ENCODE data around the gene COL4A1. TPM values are rescaled to one million over a fixed set of nuclear protein-coding genes. Genes with fewer than 3 reads are reported as not detected.

COL4A1 gene
- polyA plus RNA-seq, 1 donor from 2014 or later: not detected

- Mint-ChIP-seq H3K36me3 (no peaks in the 10 kb centered on the region), H3K4me1 (no peaks in the 10 kb centered on the region), H3K9me3 (peaks cover 0 to 1% (median 0%) of the 10 kb centered on the region in 3 donors), H3K4me3 (no peak overlapping the region), H3K27ac (no peak overlapping the region), H3K27me3 (no peaks in the 10 kb centered on the region)
Observed at GRCh38 chr13:110213461-110214074, 93.4 kb downstream of the COL4A1 start.

DNA sequence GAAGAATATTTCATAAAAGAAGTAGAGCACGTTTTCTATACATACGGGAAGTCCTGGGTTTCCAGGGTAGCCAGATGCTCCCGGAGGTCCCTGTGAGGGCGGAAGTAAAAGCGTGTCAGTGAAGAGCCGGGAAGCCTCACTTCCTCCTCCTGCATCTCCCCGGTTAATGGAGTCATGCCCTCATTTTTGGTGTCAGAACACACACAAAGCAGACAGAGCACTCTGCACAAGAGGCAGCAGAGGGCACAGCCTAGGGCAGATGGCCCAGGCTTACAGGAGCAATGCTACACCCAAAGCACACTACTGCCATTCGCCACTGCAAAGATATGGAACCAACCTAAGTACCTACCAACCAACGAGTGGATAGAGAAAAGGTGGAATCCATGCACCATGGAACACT lies 94.4 kb downstream of the COL4A1 start:
- H3K9me3 Mint-ChIP-seq: peaks cover 0 to 1% (median 0%) of the 10 kb centered on the region in 3 donors
- no peaks in the 10 kb centered on the region for H3K27me3 Mint-ChIP-seq
- H3K4me1 Mint-ChIP-seq: no peaks in the 10 kb centered on the region
- H3K27ac Mint-ChIP-seq: no peak overlapping the region
- H3K36me3 Mint-ChIP-seq: no peaks in the 10 kb centered on the region
- no peak overlapping the region for H3K4me3 Mint-ChIP-seq

DNA sequence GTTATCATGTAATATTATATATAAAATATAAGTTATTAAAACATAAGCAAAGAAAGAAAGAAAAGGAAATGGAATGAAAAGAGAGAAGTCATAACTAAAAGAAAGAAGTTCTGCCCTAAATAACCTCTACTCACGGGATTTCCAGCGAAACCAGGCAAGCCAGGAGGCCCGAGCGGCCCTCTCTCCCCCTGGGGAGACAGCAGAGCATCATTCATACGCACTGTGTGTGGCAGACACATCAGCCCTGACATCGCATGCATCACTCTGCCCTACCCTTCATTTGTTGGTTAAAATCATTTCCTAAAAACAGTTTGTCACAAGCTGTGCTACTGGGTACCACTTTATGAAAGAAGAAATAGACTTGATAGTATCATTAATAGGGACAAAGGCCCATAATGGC lies 95.2 kb downstream of the COL4A1 start:
- Mint-ChIP-seq H3K4me1 (no peaks in the 10 kb centered on the region), H3K36me3 (no peaks in the 10 kb centered on the region), H3K27me3 (no peaks in the 10 kb centered on the region), H3K27ac (no peak overlapping the region), H3K4me3 (peak overlapping the region in 1 of 4 donors; percentile 26), H3K9me3 (peaks cover 0 to 1% (median 0%) of the 10 kb centered on the region in 3 donors)

GRCh38 chr13:110211046-110211445 lies 95.9 kb downstream of the COL4A1 start:
- Mint-ChIP-seq H3K27ac (no peak overlapping the region), H3K4me1 (no peaks in the 10 kb centered on the region), H3K36me3 (no peaks in the 10 kb centered on the region), H3K27me3 (no peaks in the 10 kb centered on the region), H3K4me3 (no peak overlapping the region), H3K9me3 (peaks cover 0 to 1% (median 0%) of the 10 kb centered on the region in 3 donors)

DNA sequence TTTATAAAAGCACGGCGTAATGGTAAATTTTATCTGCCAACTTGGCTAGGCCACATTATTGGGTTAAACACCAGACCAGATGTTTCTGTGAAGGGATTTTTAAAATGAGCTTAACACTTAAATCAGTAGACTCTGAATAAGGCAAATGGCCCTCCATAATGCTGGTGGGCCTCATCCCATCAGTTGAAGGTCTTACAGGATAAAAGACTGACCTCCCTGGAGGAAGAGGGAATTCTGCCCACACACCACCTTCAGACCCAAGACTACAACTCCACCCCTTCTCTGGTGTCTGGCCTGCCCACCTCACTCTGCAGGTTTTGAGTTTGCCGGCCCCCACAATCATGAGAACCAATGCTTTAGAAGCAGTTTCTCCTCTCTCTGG lies 96.4 kb downstream of the COL4A1 start:
- Mint-ChIP-seq H3K36me3 (no peaks in the 10 kb centered on the region), H3K4me3 (no peak overlapping the region), H3K9me3 (peaks cover 0 to 1% (median 0%) of the 10 kb centered on the region in 3 donors), H3K27me3 (no peaks in the 10 kb centered on the region), H3K27ac (no peak overlapping the region), H3K4me1 (no peaks in the 10 kb centered on the region)

GRCh38 chr13:110209950-110210603 lies 96.9 kb downstream of the COL4A1 start:
- Mint-ChIP-seq H3K4me3 (no peak overlapping the region), H3K9me3 (peaks cover 0 to 1% (median 0%) of the 10 kb centered on the region in 3 donors), H3K36me3 (no peaks in the 10 kb centered on the region), H3K27me3 (no peaks in the 10 kb centered on the region), H3K27ac (no peak overlapping the region), H3K4me1 (no peaks in the 10 kb centered on the region)

GRCh38 chr13:110208116-110208515 lies 98.8 kb downstream of the COL4A1 start:
- H3K36me3 Mint-ChIP-seq: peaks cover 1% of the 10 kb centered on the region
- peaks cover 0 to 1% (median 0%) of the 10 kb centered on the region in 3 donors for H3K9me3 Mint-ChIP-seq
- H3K4me3 Mint-ChIP-seq: no peak overlapping the region
- no peak overlapping the region for H3K27ac Mint-ChIP-seq
- H3K27me3 Mint-ChIP-seq: no peaks in the 10 kb centered on the region
- H3K4me1 Mint-ChIP-seq: no peaks in the 10 kb centered on the region

GRCh38 chr13:110206996-110207395 lies 100.0 kb downstream of the COL4A1 start:
- Mint-ChIP-seq H3K36me3 (peaks cover 1% of the 10 kb centered on the region), H3K4me1 (no peaks in the 10 kb centered on the region), H3K4me3 (no peak overlapping the region), H3K9me3 (peaks cover 0 to 1% (median 0%) of the 10 kb centered on the region in 3 donors), H3K27ac (no peak overlapping the region), H3K27me3 (no peaks in the 10 kb centered on the region)

DNA sequence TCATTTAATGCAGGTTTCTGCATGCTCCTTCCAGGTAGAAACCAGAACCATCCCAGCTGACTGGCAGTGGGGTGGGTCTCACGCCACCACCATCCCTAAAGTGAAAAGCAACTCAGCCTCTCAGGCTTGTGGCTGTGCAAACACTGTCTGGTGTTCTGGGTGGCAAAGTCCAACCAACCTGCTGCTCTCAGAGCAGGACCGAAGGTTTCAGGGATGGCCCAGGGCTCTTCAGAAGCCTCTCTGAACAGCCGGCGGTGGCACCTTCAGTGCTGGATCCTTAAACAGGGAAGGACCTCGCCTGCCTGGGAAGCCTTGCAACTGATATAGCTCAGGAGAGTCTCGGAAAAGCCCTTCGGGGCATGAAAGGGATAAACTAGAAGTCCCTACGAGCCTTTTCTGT lies 100.8 kb downstream of the COL4A1 start:
- Mint-ChIP-seq H3K36me3 (peaks cover 1% of the 10 kb centered on the region), H3K4me1 (no peaks in the 10 kb centered on the region), H3K9me3 (peaks cover 0 to 1% (median 0%) of the 10 kb centered on the region in 3 donors), H3K27ac (no peak overlapping the region), H3K27me3 (no peaks in the 10 kb centered on the region), H3K4me3 (no peak overlapping the region)

DNA sequence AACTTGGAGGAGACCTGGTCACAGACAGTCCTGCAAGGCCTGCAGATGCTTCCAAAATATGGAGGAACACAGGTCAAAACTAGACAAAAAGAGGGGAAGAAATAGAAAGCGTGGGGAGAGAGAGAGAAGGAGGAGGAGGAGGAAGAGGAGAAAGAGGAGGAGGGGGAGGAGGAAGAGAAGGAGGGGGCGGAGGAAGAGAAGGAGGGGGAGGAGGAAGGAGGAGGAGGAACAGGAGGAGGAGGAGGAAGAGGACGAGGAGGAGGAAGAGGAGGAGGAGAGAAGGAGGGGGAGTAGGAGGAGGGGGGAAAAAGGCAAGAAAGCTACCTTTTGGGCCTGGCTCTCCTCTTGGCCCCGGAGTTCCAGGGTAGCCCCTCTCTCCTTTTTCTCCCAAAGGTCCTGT lies 105.8 kb downstream of the COL4A1 start:
- Mint-ChIP-seq H3K9me3 (no peaks in the 10 kb centered on the region), H3K27ac (no peak overlapping the region), H3K4me3 (no peak overlapping the region), H3K27me3 (peaks cover 9% of the 10 kb centered on the region), H3K4me1 (peaks cover 0 to 2% (median 0%) of the 10 kb centered on the region in 3 donors), H3K36me3 (peaks cover 1% of the 10 kb centered on the region)

DNA sequence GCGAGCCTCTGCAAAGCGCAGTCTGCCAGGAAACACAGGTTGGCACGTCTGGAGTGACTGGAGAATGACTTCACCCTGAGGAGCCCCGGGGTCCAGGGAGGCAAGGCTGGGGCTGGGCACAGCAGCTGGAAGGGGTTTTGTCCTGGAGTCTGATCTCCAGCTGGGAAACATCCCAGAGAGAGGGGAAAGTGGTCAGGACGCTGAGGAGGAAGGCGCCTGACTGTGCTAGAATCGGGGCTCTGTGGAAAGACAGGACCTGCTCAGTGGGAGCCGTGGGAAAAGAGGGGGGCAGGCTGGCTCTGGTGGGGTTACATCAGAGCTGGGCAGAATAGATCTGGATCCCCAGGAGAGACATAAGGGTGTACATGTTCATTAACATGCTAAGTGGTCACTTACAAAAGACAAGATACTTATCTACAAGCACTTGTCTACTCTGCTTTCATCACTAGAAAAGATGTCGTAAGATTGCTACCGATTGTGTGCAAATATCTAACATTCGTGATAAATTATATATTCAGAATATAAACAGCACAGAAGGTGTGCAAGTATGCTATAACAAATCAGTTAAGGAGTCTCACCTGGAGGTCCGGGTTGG lies 106.6 kb downstream of the COL4A1 start:
- Mint-ChIP-seq H3K9me3 (no peaks in the 10 kb centered on the region), H3K27ac (no peak overlapping the region), H3K4me3 (no peak overlapping the region), H3K36me3 (peaks cover 1% of the 10 kb centered on the region), H3K27me3 (peaks cover 9% of the 10 kb centered on the region), H3K4me1 (peaks cover 0 to 2% (median 0%) of the 10 kb centered on the region in 3 donors)

GRCh38 chr13:110199046-110199831 lies 107.7 kb downstream of the COL4A1 start:
- Mint-ChIP-seq H3K9me3 (no peaks in the 10 kb centered on the region), H3K36me3 (peaks cover 1% of the 10 kb centered on the region), H3K27ac (no peak overlapping the region), H3K4me3 (no peak overlapping the region), H3K4me1 (peaks cover 0 to 2% (median 0%) of the 10 kb centered on the region in 3 donors), H3K27me3 (peaks cover 9% of the 10 kb centered on the region)

DNA sequence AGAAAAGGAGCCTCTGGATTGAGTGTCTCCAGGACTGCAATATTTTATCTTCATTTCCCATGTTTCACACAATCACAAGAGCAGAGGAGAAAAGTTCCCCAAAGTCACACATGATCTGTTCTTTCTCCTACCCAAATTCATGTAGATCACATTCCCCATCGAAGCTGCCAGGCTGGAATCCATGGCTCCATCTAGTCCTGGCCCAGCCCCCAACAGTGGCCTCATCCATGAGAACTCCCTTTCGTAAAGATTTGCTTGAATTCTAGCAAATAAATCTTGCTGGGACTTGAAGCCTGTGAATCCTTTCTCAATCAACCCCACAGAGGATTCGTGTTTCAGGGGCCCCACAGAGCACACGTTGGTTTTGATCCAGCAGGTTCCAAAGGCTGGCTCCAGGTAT lies 109.5 kb downstream of the COL4A1 start:
- peaks cover 9% of the 10 kb centered on the region for H3K27me3 Mint-ChIP-seq
- H3K36me3 Mint-ChIP-seq: no peaks in the 10 kb centered on the region
- peaks cover 0 to 2% (median 0%) of the 10 kb centered on the region in 3 donors for H3K4me1 Mint-ChIP-seq
- H3K27ac Mint-ChIP-seq: peak overlapping the region in 1 of 3 donors; percentile 54
- H3K4me3 Mint-ChIP-seq: no peak overlapping the region
- no peaks in the 10 kb centered on the region for H3K9me3 Mint-ChIP-seq

GRCh38 chr13:110197026-110197425 lies 109.9 kb downstream of the COL4A1 start:
- Mint-ChIP-seq H3K9me3 (no peaks in the 10 kb centered on the region), H3K36me3 (no peaks in the 10 kb centered on the region), H3K4me1 (peaks cover 0 to 2% (median 0%) of the 10 kb centered on the region in 3 donors), H3K27ac (no peak overlapping the region), H3K27me3 (peaks cover 9% of the 10 kb centered on the region), H3K4me3 (no peak overlapping the region)
